Measurements from ENCODE around the gene INTS1.
A peak's percentile ranks its signal among the peaks of the same experiment; 100 is the strongest.

INTS1 gene

GRCh38 chr7:1460821-1461645 lies 43.2 kb downstream of the INTS1 start:
- H3K4me3 Mint-ChIP-seq, result peak overlapping the region; percentile 72
- H3K36me3 Mint-ChIP-seq, result peaks cover 4% of the 10 kb centered on the region
- H3K27ac Mint-ChIP-seq, result peak overlapping the region; percentile 55
- no peak for DNase-seq (ENCODE audit: low spot score in 2 of 2)
- H3K4me1 Mint-ChIP-seq, result peaks cover 33% of the 10 kb centered on the region
- no peaks in the 10 kb centered on the region for H3K9me3 Mint-ChIP-seq
- no peak for ATAC-seq

GRCh38 chr7:1459920-1460820 lies 44.0 kb downstream of the INTS1 start:
- peaks cover 32% of the 10 kb centered on the region for H3K4me1 Mint-ChIP-seq
- H3K4me3 Mint-ChIP-seq, result peak overlapping the region; percentile 72
- peak; percentile 0 for ATAC-seq
- no peaks in the 10 kb centered on the region for H3K9me3 Mint-ChIP-seq
- peaks cover 4% of the 10 kb centered on the region for H3K36me3 Mint-ChIP-seq
- H3K27ac Mint-ChIP-seq, result peak overlapping the region; percentile 78
- DNase-seq (ENCODE audit: low spot score in 2 of 2), result no peak

- Mint-ChIP-seq H3K36me3 (peaks cover 4% of the 10 kb centered on the region), H3K27ac (peak overlapping the region; percentile 78), H3K4me1 (peaks cover 32% of the 10 kb centered on the region), H3K9me3 (no peaks in the 10 kb centered on the region), H3K4me3 (peak overlapping the region; percentile 72)
- DNase-seq (ENCODE audit: low spot score in 2 of 2) (peak; percentile 94 to 98), ATAC-seq (peak; percentile 94)
Observed at GRCh38 chr7:1459512-1459892, 44.7 kb downstream of the INTS1 start.

DNA sequence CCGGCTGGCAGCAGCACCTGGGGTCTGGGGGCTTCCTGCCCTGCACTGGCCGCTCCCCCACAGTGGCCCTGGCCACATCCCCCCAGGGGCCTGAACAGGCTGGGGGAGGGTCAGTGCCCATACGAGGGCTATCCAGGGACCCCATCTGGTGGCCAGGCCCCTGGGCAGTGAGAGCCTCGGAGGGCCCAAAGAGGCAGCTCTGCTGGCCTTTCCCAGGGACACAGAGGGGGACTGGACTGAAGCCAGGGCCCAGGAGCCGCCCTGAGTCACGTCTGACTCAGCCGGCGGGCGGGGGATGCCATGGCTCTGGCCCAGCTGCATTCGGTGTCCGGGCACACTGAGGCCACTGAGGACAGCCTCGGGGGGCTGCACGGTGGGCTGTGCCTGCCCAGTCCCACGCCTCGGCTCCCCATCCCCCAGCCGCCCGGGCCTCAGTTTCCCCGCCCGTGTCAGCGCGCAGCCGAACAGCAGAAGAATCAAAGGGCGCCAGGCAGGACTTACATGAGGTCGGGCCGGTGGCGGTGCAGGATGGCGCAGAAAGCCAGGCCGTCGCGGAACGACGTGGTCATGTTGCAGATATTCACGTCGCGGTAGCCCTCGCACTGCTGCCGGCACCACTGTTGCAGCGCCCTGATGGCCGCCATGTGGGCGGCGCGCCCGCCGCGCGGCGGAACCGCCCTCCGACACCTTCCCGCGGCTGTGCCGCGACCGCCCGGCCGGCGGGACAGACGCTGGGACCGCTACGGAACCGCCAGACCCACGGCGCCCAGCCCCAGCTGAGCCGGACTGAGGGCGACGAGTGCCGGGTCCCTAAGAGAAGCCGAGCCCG lies 45.3 kb downstream of the INTS1 start, which contains the start of gene MICALL2:
TSS of gene MICALL2 (minus strand) at position 788 of the 829 bp plus-strand sequence. CDS start at position 644, 144 bp downstream.
- Mint-ChIP-seq H3K4me3 (peak within 1 kb of the TSS; percentile 72), H3K9me3 (no peaks in the 10 kb centered on the region), H3K36me3 (peaks cover 4% of the 10 kb centered on the region), H3K27ac (peak within 1 kb of the TSS; percentile 78), H3K4me1 (peaks cover 32% of the 10 kb centered on the region)
- DNase-seq (ENCODE audit: low spot score in 2 of 2), result peak in 1 of 2 donors; percentile 36
- ATAC-seq, result peak; percentile 47

GRCh38 chr7:1457949-1458682 lies 46.1 kb downstream of the INTS1 start:
- H3K9me3 Mint-ChIP-seq, result no peaks in the 10 kb centered on the region
- H3K4me1 Mint-ChIP-seq, result peaks cover 31% of the 10 kb centered on the region
- H3K27ac Mint-ChIP-seq, result no peak overlapping the region
- ATAC-seq, result no peak
- peak overlapping the region; percentile 72 for H3K4me3 Mint-ChIP-seq
- DNase-seq (ENCODE audit: low spot score in 2 of 2), result no peak
- H3K36me3 Mint-ChIP-seq, result peaks cover 4% of the 10 kb centered on the region

DNA sequence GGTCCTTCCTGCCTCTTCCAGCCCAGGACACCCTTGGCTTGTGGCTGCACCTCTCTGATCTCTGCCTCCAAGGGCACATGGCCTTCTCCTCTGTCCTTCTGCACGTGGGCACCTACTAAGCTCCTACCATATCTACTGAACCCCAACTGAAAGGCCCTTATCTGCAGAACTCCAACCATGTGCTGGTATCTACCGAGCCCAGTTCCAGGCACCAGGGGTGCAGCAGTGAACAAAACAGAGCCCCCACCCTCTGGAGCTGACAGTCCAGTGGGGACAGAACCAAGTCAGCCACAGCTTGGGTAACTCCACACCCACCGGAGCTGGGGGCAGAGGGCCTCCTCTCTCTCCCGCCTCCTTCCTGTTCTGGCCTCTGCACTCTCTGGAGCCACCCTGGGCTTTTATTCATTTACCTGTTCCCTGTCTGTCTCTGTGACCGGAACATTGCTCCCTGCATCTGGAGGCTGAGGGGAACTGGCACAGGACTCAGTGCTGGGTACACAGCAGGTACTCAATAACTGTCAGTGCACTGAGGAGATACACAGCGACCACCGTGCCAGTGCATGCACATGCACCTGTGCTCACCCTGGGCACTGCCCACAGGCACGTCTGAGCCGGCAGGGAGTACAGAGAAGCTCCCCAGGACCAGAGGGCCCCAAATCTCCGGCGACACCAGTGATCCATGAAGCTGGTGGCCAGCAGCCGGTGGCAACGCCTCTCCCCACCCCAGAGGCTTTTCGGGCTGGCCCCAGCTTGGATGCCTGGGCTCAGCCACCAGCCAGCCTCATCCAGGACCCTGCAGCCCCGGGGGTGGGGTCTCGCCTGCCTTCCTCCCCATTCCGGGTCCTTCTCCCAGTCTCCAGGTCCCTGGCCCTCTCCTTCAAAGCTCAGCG lies 46.9 kb downstream of the INTS1 start:
- DNase-seq (ENCODE audit: low spot score in 2 of 2), result no peak
- Mint-ChIP-seq H3K9me3 (no peaks in the 10 kb centered on the region), H3K4me1 (peaks cover 26% of the 10 kb centered on the region), H3K36me3 (peaks cover 4% of the 10 kb centered on the region), H3K4me3 (peak overlapping the region; percentile 72), H3K27ac (no peak overlapping the region)
- no peak for ATAC-seq

GRCh38 chr7:1455955-1456354 lies 48.2 kb downstream of the INTS1 start:
- H3K36me3 Mint-ChIP-seq, result no peaks in the 10 kb centered on the region

GRCh38 chr7:1455241-1455939 lies 48.8 kb downstream of the INTS1 start:
- no peak overlapping the region for H3K4me3 Mint-ChIP-seq
- H3K4me1 Mint-ChIP-seq, result peaks cover 10% of the 10 kb centered on the region
- no peak for ATAC-seq
- no peaks in the 10 kb centered on the region for H3K9me3 Mint-ChIP-seq
- H3K27ac Mint-ChIP-seq, result no peak overlapping the region
- DNase-seq (ENCODE audit: low spot score in 2 of 2), result no peak
- no peaks in the 10 kb centered on the region for H3K36me3 Mint-ChIP-seq

More at GRCh38 chr7:1455955-1456354, 48.2 kb downstream of the INTS1 start:
- Mint-ChIP-seq H3K4me3 (no peak overlapping the region), H3K27ac (no peak overlapping the region), H3K9me3 (no peaks in the 10 kb centered on the region), H3K4me1 (peaks cover 16% of the 10 kb centered on the region)
- DNase-seq (ENCODE audit: low spot score in 2 of 2) (no peak), ATAC-seq (no peak)

DNA sequence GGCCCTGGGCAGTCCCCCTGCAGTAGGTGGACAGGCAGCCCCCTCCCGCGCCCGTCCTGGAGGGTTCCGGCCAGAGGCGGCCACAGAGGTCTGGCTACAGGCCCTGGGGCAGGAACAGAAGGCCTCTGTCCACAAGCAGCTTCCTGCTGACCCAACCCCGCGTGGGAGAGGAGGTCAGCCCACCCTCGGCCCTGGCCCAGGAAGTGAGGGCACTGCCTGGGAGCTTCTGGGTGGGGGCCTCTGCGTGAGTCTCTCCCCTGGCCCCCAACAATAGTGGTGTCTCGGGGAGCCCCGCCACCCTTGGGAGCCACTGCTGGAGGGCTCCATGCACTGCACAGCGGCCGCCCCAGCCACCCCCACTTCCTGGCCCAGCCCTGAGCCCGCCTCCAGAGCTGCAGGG lies 49.6 kb downstream of the INTS1 start:
- no peak overlapping the region for H3K4me3 Mint-ChIP-seq
- H3K27ac Mint-ChIP-seq, result no peak overlapping the region
- no peaks in the 10 kb centered on the region for H3K9me3 Mint-ChIP-seq
- ATAC-seq, result no peak
- H3K36me3 Mint-ChIP-seq, result no peaks in the 10 kb centered on the region
- peaks cover 5% of the 10 kb centered on the region for H3K4me1 Mint-ChIP-seq
- DNase-seq (ENCODE audit: low spot score in 2 of 2), result no peak

- H3K9me3 Mint-ChIP-seq, result no peaks in the 10 kb centered on the region
- ATAC-seq (no peak), DNase-seq (ENCODE audit: low spot score in 2 of 2) (no peak)
- H3K27ac Mint-ChIP-seq, result no peak overlapping the region
- no peak overlapping the region for H3K4me3 Mint-ChIP-seq
- H3K36me3 Mint-ChIP-seq, result no peaks in the 10 kb centered on the region
- H3K4me1 Mint-ChIP-seq, result no peaks in the 10 kb centered on the region
Observed at GRCh38 chr7:1452205-1452604, 52.0 kb downstream of the INTS1 start.

GRCh38 chr7:1450987-1451386 lies 53.2 kb downstream of the INTS1 start:
- no peak overlapping the region for H3K27ac Mint-ChIP-seq
- no peaks in the 10 kb centered on the region for H3K4me1 Mint-ChIP-seq
- H3K4me3 Mint-ChIP-seq, result no peak overlapping the region
- no peaks in the 10 kb centered on the region for H3K36me3 Mint-ChIP-seq
- DNase-seq (ENCODE audit: low spot score in 2 of 2), result no peak
- H3K9me3 Mint-ChIP-seq, result no peaks in the 10 kb centered on the region
- ATAC-seq, result no peak

DNA sequence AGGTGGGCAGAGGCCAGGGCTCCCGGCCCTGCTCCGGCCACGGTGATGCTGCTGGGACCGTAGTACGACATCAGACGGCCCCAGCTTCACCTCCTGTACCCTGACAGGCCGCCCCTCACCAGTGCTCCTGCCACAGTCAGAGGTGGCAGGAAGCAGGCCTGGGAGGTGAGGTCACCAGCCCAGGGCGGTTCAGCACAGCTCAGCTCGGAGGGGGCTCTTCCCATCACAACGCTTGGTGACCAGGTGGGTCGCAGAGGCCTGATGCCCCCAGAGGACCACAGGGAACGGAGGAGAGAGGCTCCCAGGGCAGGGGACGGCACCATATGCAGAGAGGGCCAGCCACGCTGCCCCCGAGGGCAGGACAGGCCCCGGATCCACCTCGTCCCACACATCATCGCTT lies 53.8 kb downstream of the INTS1 start:
- no peak for DNase-seq (ENCODE audit: low spot score in 2 of 2)
- no peaks in the 10 kb centered on the region for H3K36me3 Mint-ChIP-seq
- no peaks in the 10 kb centered on the region for H3K4me1 Mint-ChIP-seq
- H3K9me3 Mint-ChIP-seq, result no peaks in the 10 kb centered on the region
- H3K27ac Mint-ChIP-seq, result no peak overlapping the region
- ATAC-seq, result no peak
- H3K4me3 Mint-ChIP-seq, result no peak overlapping the region

DNA sequence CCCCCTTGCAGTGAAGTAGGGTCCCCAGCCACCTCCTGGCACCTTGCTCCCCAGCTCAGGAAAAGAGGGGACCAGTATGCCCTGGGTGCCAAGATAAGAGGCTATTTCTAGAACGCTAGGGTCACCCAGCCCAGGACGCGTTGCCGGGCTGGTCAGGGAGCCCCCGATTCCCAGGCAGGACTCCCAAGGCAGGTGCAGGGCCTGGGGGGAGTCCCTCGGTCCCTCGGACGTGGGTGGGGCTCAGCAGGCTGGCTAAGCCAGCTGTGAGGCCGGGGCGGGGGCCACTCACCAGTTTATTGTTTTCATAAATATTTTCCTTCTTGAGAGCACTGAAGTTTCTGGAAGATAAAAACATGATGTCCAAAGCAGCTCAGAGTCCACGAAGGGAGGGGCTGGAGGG lies 54.2 kb downstream of the INTS1 start:
- Mint-ChIP-seq H3K4me3 (no peak overlapping the region), H3K9me3 (no peaks in the 10 kb centered on the region), H3K36me3 (no peaks in the 10 kb centered on the region), H3K27ac (no peak overlapping the region), H3K4me1 (no peaks in the 10 kb centered on the region)
- ATAC-seq, result no peak
- DNase-seq (ENCODE audit: low spot score in 2 of 2), result no peak

All from stimulated activated effector memory CD8-positive, alpha-beta T cell treated with anti-CD3 and anti-CD28 coated beads, Interleukin-12 subunit alpha, Interleukin-12 subunit beta, amount 100 ng/mL, for 72 hours (primary cell).